Myometrial cell (primary cell): ENCODE measurements around the gene NAV2. TPM values are rescaled to one million over a fixed set of nuclear protein-coding genes. Genes with fewer than 3 reads are reported as not detected.

Source experiments
- total RNA-seq: library from RNA; depleted of rRNA; stranded (reverse); fragments of >200 nt; gene quantifications from 2 replicates; pipeline ENCODE4 v1.2.3, GENCODE V29; 2015

Gene NAV2, protein sequence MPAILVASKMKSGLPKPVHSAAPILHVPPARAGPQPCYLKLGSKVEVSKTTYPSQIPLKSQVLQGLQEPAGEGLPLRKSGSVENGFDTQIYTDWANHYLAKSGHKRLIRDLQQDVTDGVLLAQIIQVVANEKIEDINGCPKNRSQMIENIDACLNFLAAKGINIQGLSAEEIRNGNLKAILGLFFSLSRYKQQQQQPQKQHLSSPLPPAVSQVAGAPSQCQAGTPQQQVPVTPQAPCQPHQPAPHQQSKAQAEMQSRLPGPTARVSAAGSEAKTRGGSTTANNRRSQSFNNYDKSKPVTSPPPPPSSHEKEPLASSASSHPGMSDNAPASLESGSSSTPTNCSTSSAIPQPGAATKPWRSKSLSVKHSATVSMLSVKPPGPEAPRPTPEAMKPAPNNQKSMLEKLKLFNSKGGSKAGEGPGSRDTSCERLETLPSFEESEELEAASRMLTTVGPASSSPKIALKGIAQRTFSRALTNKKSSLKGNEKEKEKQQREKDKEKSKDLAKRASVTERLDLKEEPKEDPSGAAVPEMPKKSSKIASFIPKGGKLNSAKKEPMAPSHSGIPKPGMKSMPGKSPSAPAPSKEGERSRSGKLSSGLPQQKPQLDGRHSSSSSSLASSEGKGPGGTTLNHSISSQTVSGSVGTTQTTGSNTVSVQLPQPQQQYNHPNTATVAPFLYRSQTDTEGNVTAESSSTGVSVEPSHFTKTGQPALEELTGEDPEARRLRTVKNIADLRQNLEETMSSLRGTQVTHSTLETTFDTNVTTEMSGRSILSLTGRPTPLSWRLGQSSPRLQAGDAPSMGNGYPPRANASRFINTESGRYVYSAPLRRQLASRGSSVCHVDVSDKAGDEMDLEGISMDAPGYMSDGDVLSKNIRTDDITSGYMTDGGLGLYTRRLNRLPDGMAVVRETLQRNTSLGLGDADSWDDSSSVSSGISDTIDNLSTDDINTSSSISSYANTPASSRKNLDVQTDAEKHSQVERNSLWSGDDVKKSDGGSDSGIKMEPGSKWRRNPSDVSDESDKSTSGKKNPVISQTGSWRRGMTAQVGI (N-terminal part only)
- total RNA-seq, result 13.8 and 16.8 TPM in 2 replicates

DNA sequence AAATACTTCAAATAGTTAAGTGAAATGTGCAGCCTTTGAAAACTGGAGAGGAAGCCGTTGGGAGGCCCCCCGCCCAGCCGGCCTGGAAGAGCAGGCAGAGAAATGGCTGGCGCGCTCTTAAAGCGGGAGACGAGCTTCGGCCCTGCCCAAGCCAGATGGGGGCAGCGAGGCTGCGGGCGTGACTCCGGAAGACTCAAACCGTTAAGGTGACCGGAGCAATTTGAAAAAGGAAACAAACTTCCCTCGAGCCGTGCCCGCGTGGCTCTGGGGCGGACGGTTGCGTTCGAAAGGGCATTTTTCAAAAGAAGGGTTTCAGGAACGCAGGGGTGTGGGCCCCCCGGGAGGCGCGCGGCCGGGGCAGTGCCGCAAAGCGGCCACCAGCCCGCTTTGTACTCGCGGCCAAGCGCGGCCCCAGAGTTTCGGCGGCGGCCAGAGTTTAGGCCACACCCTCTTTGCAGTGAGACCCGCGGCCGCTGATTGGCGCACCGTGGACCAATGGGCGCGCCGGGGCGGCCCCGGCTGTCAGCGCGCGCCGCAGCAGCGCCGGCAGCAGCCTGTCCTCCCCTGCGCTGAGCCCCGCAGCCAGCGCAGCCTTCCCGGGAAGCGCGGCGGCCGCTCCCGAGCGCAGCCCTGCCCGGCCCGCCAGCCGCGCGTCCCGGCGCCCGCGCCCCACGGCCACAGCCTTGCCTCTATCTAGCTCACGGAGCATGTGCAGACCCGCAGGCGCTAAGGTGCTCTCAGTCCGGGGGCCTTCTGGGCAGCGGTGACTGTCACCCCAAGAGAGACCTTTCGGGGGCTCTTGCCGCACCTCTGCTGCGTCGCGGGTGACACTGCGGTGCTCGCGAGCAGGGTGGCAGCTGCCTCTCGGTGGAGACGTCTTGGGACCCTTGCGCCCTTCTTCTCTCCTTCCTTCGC is at the start of gene NAV2:
Gene NAV2 (plus strand): TSS at position 557 of the 915 bp plus-strand sequence. CDS start 859 bp downstream, outside the sequence.

DNA sequence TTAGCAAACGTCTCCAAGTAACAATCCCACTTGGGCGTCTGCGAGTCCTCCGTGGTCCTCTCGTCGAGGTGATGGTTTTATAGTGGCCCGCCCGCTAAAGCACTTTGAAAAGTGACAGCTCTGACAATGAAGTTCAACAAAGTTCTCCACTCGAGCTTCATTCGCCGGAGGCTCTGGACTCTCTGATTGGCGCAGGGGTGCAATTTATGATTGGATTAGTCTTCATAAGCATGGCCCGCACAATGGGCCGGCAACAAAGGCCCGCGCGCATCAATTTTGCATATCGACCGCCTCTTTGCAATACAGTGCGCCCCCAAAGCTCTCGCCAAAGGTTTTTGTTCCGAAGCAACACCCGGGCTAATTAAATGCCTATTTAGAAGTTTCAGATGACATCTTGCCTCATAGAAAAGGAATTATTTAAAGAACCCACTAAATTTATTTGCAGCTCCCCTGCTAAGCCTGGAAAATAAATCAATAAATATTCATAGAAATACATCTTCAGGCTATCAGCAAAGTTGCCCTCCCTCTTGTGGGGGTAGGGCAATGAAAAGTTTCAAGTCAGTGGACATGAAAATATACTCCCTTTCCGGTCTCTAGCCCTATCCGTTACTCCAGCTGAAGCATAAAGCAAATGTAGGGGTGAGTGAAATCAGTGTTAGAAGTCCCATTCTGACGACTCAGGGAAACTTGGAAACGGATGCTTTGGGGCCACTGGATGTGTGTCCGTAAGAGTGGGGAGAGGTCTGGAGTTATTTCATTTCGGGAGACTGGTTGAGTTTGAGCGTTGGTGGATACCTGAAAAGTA is 448.0 kb downstream of the NAV2 start, which contains the start of gene DBX1:
Gene DBX1 (minus strand): TSS at position 51 of the 805 bp plus-strand sequence. CDS start 151 bp downstream, outside the sequence.

